Measurements from ENCODE around the gene TSPEAR.

TSPEAR gene

GRCh38 chr21:44657635-44658540 lies 53.5 kb downstream of the TSPEAR start, which contains the start of gene KRTAP12-3:
KRTAP12-3 (plus strand) TSS chr21:44657932; CDS start chr21:44657980, 48 bp downstream.
- H3K4me3 ChIP-seq (ENCODE audit: extremely low read depth, insufficient read depth, low read length, poor library complexity, severe bottlenecking): no peak within 1 kb of the TSS
- peaks cover 7% of the 10 kb centered on the region for H3K4me1 ChIP-seq (ENCODE audit: control insufficient read depth, insufficient read depth, low read length, poor library complexity, severe bottlenecking)
- 88 to 94% methylated on average over 21 to 26 of the region's 26 CpGs for WGBS, 2 experiments (ENCODE audit: insufficient coverage in 2 of 2)
- H3K9me3 ChIP-seq (ENCODE audit: control insufficient read depth, low read length): peaks cover 10% of the 10 kb centered on the region
- H3K27ac ChIP-seq (ENCODE audit: low read depth, low read length, severe bottlenecking): no peak within 1 kb of the TSS
- no peaks in the 10 kb centered on the region for H3K36me3 ChIP-seq (ENCODE audit: control insufficient read depth, insufficient read depth, low read length)

DNA sequence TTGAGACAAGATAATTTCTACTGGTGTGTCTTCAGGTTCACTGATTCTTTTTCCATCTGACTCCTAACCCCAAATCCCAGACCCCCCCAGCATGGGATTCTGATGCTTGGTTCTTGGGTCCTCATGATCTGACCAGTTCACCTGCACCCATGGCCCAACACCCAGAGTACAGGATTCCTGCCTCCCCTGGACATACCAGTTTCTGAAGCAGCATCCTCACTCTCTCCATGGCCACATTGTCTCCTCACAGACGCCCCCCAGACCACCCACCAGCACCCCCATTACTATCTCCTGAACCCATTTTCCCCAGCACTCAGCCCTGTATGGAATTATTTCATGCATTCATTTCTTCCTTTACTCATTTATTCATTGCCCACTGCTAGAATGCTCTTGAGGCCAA lies 54.5 kb downstream of the TSPEAR start:
- no peaks in the 10 kb centered on the region for H3K36me3 ChIP-seq (ENCODE audit: control insufficient read depth, insufficient read depth, low read length)
- H3K9me3 ChIP-seq (ENCODE audit: control insufficient read depth, low read length): peaks cover 10% of the 10 kb centered on the region
- no peak overlapping the region for H3K4me3 ChIP-seq (ENCODE audit: extremely low read depth, insufficient read depth, low read length, poor library complexity, severe bottlenecking)
- 75 to 80% methylated on average over 1 of the region's 1 CpG for WGBS, 2 experiments (ENCODE audit: insufficient coverage in 2 of 2)
- no peak overlapping the region for H3K27ac ChIP-seq (ENCODE audit: low read depth, low read length, severe bottlenecking)
- H3K4me1 ChIP-seq (ENCODE audit: control insufficient read depth, insufficient read depth, low read length, poor library complexity, severe bottlenecking): peaks cover 7% of the 10 kb centered on the region

DNA sequence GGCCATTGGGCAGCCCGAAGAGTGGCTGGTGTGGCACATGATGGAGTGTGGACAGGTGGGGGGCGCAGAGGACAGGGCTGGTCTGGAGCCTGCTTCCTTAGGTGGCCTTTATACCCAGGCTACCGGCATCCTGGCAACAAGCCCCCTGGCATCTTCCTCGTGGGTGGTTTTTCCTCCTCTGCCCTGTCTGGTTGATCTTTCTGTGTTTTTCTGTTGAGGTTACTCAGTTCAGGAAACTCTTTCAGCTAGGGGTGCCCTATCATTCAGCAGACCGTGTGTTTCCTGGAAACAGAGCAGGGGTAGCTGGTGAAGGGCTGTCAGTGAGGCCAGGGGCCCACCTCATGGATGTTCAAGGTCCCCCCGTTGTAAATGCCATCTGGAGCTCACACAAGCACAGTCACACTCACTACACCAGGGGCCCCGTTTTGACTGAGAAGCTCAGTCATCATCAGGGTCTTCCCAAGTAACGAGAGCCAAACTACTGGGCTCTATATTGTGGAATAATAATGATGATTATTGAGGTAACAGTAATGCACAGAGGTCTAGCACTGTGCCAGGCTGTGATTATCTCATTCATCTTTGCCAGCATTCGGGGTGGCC lies 56.7 kb downstream of the TSPEAR start, which contains the start of gene KRTAP12-4:
TSS of gene KRTAP12-4 (minus strand) at position 84 of the 600 bp plus-strand sequence. CDS start at position 39, 45 bp downstream.
- peaks cover 10% of the 10 kb centered on the region for H3K9me3 ChIP-seq (ENCODE audit: control insufficient read depth, low read length)
- H3K27ac ChIP-seq (ENCODE audit: low read depth, low read length, severe bottlenecking): no peak within 1 kb of the TSS
- no peak within 1 kb of the TSS for H3K4me3 ChIP-seq (ENCODE audit: extremely low read depth, insufficient read depth, low read length, poor library complexity, severe bottlenecking)
- no peaks in the 10 kb centered on the region for H3K36me3 ChIP-seq (ENCODE audit: control insufficient read depth, insufficient read depth, low read length)
- H3K4me1 ChIP-seq (ENCODE audit: control insufficient read depth, insufficient read depth, low read length, poor library complexity, severe bottlenecking): peaks cover 7% of the 10 kb centered on the region
- WGBS, 2 experiments (ENCODE audit: insufficient coverage in 2 of 2): 93 to 95% methylated on average over 3 to 6 of the region's 9 CpGs

- WGBS, 2 experiments (ENCODE audit: insufficient coverage in 2 of 2): 86 to 91% methylated on average over 12 to 13 of the region's 17 CpGs
- Histone ChIP-seq H3K36me3 (ENCODE audit: control insufficient read depth, insufficient read depth, low read length) (no peaks in the 10 kb centered on the region), H3K4me1 (ENCODE audit: control insufficient read depth, insufficient read depth, low read length, poor library complexity, severe bottlenecking) (peaks cover 5% of the 10 kb centered on the region), H3K4me3 (ENCODE audit: extremely low read depth, insufficient read depth, low read length, poor library complexity, severe bottlenecking) (no peak overlapping the region), H3K27ac (ENCODE audit: low read depth, low read length, severe bottlenecking) (no peak overlapping the region), H3K9me3 (ENCODE audit: control insufficient read depth, low read length) (peaks cover 10% of the 10 kb centered on the region)
Observed at GRCh38 chr21:44653656-44654575, 57.5 kb downstream of the TSPEAR start.

DNA sequence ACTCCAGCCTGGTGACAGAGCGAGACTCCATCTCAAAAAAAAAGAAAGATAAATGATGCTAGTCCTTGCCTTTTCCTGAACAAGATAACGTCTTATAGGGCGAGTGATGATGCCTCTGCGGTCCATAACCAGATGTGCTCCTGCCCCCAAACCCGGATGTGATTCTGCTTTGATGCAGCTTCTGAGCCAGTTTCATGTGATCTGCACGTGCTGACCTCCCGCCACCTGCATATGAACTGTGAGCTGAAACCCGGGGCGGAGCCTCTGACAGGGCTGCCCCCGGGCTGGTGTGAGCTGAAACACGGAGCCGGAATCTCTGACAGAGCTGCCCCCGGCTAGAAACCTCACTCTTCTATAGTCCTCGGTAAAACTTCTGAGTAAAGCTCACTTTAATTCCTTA lies 58.2 kb downstream of the TSPEAR start:
- Histone ChIP-seq H3K9me3 (ENCODE audit: control insufficient read depth, low read length) (peaks cover 10% of the 10 kb centered on the region), H3K27ac (ENCODE audit: low read depth, low read length, severe bottlenecking) (no peak overlapping the region), H3K4me1 (ENCODE audit: control insufficient read depth, insufficient read depth, low read length, poor library complexity, severe bottlenecking) (no peaks in the 10 kb centered on the region), H3K36me3 (ENCODE audit: control insufficient read depth, insufficient read depth, low read length) (no peaks in the 10 kb centered on the region), H3K4me3 (ENCODE audit: extremely low read depth, insufficient read depth, low read length, poor library complexity, severe bottlenecking) (no peak overlapping the region)
- WGBS, 2 experiments (ENCODE audit: insufficient coverage in 2 of 2): 80% methylated on average over 12 to 13 of the region's 14 CpGs

GRCh38 chr21:44650973-44651675 lies 60.2 kb downstream of the TSPEAR start:
- WGBS, 2 experiments (ENCODE audit: insufficient coverage in 2 of 2): 93% methylated on average over 10 to 12 of the region's 12 CpGs
- no peaks in the 10 kb centered on the region for H3K9me3 ChIP-seq (ENCODE audit: control insufficient read depth, low read length)
- H3K4me1 ChIP-seq (ENCODE audit: control insufficient read depth, insufficient read depth, low read length, poor library complexity, severe bottlenecking): no peaks in the 10 kb centered on the region
- no peak overlapping the region for H3K4me3 ChIP-seq (ENCODE audit: extremely low read depth, insufficient read depth, low read length, poor library complexity, severe bottlenecking)
- no peaks in the 10 kb centered on the region for H3K36me3 ChIP-seq (ENCODE audit: control insufficient read depth, insufficient read depth, low read length)
- no peak overlapping the region for H3K27ac ChIP-seq (ENCODE audit: low read depth, low read length, severe bottlenecking)

DNA sequence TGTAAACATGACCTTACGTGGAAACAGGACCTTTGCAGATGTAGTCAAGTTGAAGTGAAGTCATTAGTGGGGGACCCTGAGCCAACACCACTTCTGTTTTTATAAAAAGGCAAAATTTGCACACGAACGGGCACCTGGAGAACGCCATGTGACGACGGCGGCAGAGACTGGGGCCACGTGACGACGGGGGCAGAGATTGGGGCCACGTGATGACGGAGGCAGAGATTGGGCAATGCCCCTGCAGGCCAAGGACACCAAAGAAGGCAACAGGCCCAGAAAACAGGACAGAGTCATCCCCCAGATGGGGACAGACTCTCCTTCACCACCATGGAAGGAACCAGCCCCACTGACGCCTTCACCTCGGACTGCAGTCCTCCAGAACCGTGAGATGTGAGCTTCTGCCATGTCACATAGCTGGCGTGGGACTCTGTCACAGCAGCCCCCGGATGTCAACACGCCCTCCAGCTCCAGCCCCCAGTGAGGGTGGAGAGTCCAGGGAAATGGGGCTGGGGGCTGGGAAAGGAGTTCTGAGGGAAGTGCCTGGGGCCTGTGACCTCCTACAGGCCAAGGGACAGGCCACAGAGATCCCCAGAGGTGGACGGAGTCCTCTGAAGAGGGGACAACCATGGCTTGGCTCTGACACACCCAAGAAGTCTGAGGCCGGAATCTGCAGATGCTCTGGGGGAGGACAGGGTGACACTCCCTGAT lies 61.0 kb downstream of the TSPEAR start:
- H3K27ac ChIP-seq (ENCODE audit: low read depth, low read length, severe bottlenecking): no peak overlapping the region
- H3K36me3 ChIP-seq (ENCODE audit: control insufficient read depth, insufficient read depth, low read length): no peaks in the 10 kb centered on the region
- H3K4me1 ChIP-seq (ENCODE audit: control insufficient read depth, insufficient read depth, low read length, poor library complexity, severe bottlenecking): no peaks in the 10 kb centered on the region
- WGBS, 2 experiments (ENCODE audit: insufficient coverage in 2 of 2): 92% methylated on average over 16 to 17 of the region's 20 CpGs
- H3K9me3 ChIP-seq (ENCODE audit: control insufficient read depth, low read length): peaks cover under 1% of the 10 kb centered on the region
- no peak overlapping the region for H3K4me3 ChIP-seq (ENCODE audit: extremely low read depth, insufficient read depth, low read length, poor library complexity, severe bottlenecking)

DNA sequence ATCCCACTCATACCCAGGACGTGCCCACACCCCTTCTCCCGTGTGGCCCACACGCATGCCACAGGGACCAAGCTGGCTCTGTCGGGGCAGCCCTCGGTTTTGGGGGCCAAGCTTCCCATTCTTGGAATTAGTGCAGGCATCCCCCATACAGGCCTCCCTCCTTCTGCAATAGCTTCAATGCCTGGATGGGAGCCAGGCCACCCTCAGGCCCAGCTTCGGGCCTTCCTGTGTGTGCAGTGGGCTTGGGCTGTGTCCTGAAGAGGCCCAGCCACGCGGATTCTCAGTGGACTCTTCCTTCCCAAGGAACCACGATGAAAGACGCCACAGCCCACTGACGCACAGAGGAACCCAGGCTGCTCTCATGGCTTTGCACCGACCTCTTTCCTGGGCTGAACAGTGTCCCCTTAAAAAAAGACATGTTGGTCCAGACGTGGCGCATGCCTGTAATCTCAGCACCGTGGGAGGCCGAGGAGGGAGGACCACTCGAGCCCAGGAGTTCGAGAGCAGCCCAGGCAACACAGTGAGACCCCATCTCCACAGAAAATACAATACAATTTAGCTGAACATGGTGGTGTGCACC lies 61.8 kb downstream of the TSPEAR start:
- no peaks in the 10 kb centered on the region for H3K4me1 ChIP-seq (ENCODE audit: control insufficient read depth, insufficient read depth, low read length, poor library complexity, severe bottlenecking)
- no peak overlapping the region for H3K4me3 ChIP-seq (ENCODE audit: extremely low read depth, insufficient read depth, low read length, poor library complexity, severe bottlenecking)
- no peak overlapping the region for H3K27ac ChIP-seq (ENCODE audit: low read depth, low read length, severe bottlenecking)
- no peaks in the 10 kb centered on the region for H3K36me3 ChIP-seq (ENCODE audit: control insufficient read depth, insufficient read depth, low read length)
- 92 to 94% methylated on average over 17 of the region's 18 CpGs for WGBS, 2 experiments (ENCODE audit: insufficient coverage in 2 of 2)
- H3K9me3 ChIP-seq (ENCODE audit: control insufficient read depth, low read length): peaks cover 5% of the 10 kb centered on the region

DNA sequence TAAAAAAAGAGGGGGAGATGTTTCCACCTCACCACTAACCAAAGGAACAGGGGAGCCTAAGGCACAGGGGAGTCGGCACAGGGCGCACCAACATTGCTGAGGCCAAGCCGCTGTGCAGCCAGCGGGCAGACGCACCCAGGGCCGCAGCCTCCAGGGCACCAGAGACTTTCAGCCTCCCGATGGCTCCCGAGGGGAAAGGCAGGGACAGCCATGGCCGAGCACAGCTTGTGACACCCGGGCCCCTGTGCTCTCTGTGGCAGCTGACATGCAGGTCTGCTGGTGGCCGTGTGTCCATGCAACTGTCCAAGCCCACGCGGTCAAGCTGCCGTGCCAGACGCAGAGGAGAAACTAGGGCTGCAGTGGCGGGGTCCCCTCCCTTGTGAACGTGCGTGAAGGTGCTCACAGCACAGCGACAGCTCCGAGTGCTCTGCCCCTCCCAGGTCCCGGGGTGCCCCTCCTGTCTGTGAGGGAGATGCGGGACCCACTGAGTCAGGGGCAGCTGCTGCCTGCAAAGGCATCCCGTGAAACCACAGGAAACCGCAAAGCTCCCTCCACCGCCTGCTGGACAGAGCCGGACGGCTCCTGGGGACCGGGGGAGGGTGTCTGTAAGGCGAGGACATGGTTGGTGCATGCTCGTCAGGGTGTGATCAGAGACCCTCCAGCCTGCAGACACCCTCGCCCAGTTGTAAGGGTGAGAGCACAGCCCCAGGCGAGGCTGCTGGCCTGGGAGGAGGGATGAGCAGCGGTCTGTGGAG lies 62.6 kb downstream of the TSPEAR start:
- Histone ChIP-seq H3K9me3 (ENCODE audit: control insufficient read depth, low read length) (peaks cover 12% of the 10 kb centered on the region), H3K4me1 (ENCODE audit: control insufficient read depth, insufficient read depth, low read length, poor library complexity, severe bottlenecking) (no peaks in the 10 kb centered on the region), H3K36me3 (ENCODE audit: control insufficient read depth, insufficient read depth, low read length) (no peaks in the 10 kb centered on the region), H3K27ac (ENCODE audit: low read depth, low read length, severe bottlenecking) (no peak overlapping the region), H3K4me3 (ENCODE audit: extremely low read depth, insufficient read depth, low read length, poor library complexity, severe bottlenecking) (no peak overlapping the region)
- WGBS, 2 experiments (ENCODE audit: insufficient coverage in 2 of 2): 90 to 94% methylated on average over 25 to 31 of the region's 33 CpGs

All from mesodermal cell (in vitro differentiated cells).